ENCODE data around the gene RNU6-7.

DNA sequence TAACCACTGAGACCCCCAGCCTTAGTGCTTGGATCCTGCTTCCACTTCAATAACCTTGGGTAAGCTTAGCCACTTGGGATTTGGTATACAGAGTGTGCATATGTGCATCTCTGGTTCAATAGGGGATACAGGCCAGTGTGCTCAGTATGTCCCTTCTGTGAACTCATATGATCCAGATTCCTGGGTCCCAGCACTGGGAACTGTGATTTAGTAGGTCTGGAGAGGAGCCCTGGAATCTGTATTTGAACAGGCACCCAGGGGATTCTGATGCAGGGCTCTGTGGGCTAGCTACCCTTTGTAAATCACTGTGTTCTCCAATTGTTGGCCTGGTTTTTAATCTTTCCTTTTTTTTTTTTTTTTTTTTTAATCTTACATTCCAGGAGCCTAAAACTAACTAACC is 11.0 kb downstream of the RNU6-7 start:
- TF ChIP-seq POLR2AphosphoS5 (IDR thresholded peaks at IDR 0.05; ENCODE audit: insufficient read depth, low read depth, low read length) (no peak), POLR2A (IDR thresholded peaks at IDR 0.05; ENCODE audit: low read depth, low read length) (no peak), JUN (IDR thresholded peaks at IDR 0.05; ENCODE audit: borderline replicate concordance, insufficient read depth, insufficient read length, low read depth) (no peak), EZH2 (IDR thresholded peaks at IDR 0.05; ENCODE audit: borderline replicate concordance, low read depth, low read length, severe bottlenecking) (no peak), FOS (IDR thresholded peaks at IDR 0.05; ENCODE audit: borderline replicate concordance, insufficient read depth, low read length) (no peak)
- TF ChIP-seq, protein P1, sequence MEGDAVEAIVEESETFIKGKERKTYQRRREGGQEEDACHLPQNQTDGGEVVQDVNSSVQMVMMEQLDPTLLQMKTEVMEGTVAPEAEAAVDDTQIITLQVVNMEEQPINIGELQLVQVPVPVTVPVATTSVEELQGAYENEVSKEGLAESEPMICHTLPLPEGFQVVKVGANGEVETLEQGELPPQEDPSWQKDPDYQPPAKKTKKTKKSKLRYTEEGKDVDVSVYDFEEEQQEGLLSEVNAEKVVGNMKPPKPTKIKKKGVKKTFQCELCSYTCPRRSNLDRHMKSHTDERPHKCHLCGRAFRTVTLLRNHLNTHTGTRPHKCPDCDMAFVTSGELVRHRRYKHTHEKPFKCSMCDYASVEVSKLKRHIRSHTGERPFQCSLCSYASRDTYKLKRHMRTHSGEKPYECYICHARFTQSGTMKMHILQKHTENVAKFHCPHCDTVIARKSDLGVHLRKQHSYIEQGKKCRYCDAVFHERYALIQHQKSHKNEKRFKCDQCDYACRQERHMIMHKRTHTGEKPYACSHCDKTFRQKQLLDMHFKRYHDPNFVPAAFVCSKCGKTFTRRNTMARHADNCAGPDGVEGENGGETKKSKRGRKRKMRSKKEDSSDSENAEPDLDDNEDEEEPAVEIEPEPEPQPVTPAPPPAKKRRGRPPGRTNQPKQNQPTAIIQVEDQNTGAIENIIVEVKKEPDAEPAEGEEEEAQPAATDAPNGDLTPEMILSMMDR (IDR thresholded peaks at IDR 0.05; ENCODE audit: extremely low read depth in 1 of 2, insufficient read depth in 1 of 2, low read depth in 1 of 2, low read length in 2 of 2) = no peak

Measured in endothelial cell of umbilical vein (primary cell).